Neural cell (in vitro differentiated cells): ENCODE measurements around the gene ATP13A3.

Source experiments
- EP300 ChIP-seq: fragments of 450-650 bp; conservative IDR thresholded peaks from 2 replicates; pipeline ENCODE4 v1.6.1; 2014; ENCODE audit warnings: antibody characterized with exemption, mild to moderate bottlenecking, moderate library complexity; ENCODE audit not compliant: poor library complexity, severe bottlenecking
- RAD21 ChIP-seq: fragments of 450-650 bp; conservative IDR thresholded peaks from 2 replicates; pipeline ENCODE4 v1.6.1; 2014; ENCODE audit warnings: antibody characterized with exemption, mild to moderate bottlenecking, moderate library complexity
- TF ChIP-seq, protein P1 (sequence below): fragments of 450-650 bp; IDR thresholded peaks from 2 replicates; pipeline ENCODE4 v1.5.1; 2014; ENCODE audit warnings: antibody characterized with exemption, mild to moderate bottlenecking, moderate library complexity; ENCODE audit not compliant: poor library complexity, severe bottlenecking
- TF ChIP-seq, protein P2 (sequence below): IDR thresholded peaks from 2 replicates; pipeline ENCODE4 v1.6.1; 2012; ENCODE audit warnings: borderline replicate concordance

GRCh38 chr3:194527726-194528125 lies 40.9 kb upstream of the ATP13A3 start:
- TF ChIP-seq, protein P1, sequence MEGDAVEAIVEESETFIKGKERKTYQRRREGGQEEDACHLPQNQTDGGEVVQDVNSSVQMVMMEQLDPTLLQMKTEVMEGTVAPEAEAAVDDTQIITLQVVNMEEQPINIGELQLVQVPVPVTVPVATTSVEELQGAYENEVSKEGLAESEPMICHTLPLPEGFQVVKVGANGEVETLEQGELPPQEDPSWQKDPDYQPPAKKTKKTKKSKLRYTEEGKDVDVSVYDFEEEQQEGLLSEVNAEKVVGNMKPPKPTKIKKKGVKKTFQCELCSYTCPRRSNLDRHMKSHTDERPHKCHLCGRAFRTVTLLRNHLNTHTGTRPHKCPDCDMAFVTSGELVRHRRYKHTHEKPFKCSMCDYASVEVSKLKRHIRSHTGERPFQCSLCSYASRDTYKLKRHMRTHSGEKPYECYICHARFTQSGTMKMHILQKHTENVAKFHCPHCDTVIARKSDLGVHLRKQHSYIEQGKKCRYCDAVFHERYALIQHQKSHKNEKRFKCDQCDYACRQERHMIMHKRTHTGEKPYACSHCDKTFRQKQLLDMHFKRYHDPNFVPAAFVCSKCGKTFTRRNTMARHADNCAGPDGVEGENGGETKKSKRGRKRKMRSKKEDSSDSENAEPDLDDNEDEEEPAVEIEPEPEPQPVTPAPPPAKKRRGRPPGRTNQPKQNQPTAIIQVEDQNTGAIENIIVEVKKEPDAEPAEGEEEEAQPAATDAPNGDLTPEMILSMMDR = no peak
- TF ChIP-seq EP300 = no peak
- TF ChIP-seq RAD21 = no peak
- TF ChIP-seq, protein P2, sequence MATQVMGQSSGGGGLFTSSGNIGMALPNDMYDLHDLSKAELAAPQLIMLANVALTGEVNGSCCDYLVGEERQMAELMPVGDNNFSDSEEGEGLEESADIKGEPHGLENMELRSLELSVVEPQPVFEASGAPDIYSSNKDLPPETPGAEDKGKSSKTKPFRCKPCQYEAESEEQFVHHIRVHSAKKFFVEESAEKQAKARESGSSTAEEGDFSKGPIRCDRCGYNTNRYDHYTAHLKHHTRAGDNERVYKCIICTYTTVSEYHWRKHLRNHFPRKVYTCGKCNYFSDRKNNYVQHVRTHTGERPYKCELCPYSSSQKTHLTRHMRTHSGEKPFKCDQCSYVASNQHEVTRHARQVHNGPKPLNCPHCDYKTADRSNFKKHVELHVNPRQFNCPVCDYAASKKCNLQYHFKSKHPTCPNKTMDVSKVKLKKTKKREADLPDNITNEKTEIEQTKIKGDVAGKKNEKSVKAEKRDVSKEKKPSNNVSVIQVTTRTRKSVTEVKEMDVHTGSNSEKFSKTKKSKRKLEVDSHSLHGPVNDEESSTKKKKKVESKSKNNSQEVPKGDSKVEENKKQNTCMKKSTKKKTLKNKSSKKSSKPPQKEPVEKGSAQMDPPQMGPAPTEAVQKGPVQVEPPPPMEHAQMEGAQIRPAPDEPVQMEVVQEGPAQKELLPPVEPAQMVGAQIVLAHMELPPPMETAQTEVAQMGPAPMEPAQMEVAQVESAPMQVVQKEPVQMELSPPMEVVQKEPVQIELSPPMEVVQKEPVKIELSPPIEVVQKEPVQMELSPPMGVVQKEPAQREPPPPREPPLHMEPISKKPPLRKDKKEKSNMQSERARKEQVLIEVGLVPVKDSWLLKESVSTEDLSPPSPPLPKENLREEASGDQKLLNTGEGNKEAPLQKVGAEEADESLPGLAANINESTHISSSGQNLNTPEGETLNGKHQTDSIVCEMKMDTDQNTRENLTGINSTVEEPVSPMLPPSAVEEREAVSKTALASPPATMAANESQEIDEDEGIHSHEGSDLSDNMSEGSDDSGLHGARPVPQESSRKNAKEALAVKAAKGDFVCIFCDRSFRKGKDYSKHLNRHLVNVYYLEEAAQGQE = no peak
